SK-N-SH (cell line): ENCODE data around the gene ATG16L1. TPM values are rescaled to one million over a fixed set of nuclear protein-coding genes. Genes with fewer than 3 reads are reported as not detected.

Experiments
- CTCF ChIA-PET: fragments of 300-600, 350-600 bp; formaldehyde crosslinking; extraction: SDS; loops from one replicate; lab custom pipeline; 2021; lab: Yijun Ruan, JAX
- POLR2A ChIA-PET: fragments of 350-600 bp; sonication (Branson Sonifier 250); formaldehyde crosslinking; extraction: SDS; loops from one replicate; lab custom pipeline; 2020; ENCODE audit warnings: antibody characterized with exemption, inconsistent platforms; lab: Yijun Ruan, JAX
- DNase-seq: peaks from one replicate; pipeline ENCODE4 v3.0.0; 2012
- H2AFZ ChIP-seq: fragments of 200-600 bp; sonication (generic); 2 replicates; pipeline ENCODE4 v1.8.1; 2016; ENCODE audit warnings: antibody characterized with exemption, mild to moderate bottlenecking, low read depth
- H3F3A ChIP-seq: fragments of 200-600 bp; sonication (generic); replicated peaks from 2 replicates; pipeline ENCODE3; 2016; ENCODE audit warnings: antibody characterized with exemption, mild to moderate bottlenecking; ENCODE audit not compliant: insufficient read depth
- H3K27ac ChIP-seq, 2 experiments: fragments of 200-500 bp in 1 of 2; fragments of 200-600 bp in 1 of 2; sonication (Bioruptor generic) in 1 of 2; sonication (generic), shearing (Covaris generic) in 1 of 2; 2 replicates each; pipeline versions ENCODE4 v1.5.1 to v1.6.1; 2014 to 2016; ENCODE audit warnings: low read depth in 2 of 2, inconsistent platforms in 1 of 2, low read length in 1 of 2, mild to moderate bottlenecking in 1 of 2, mixed read lengths in 1 of 2
- H3K27me3 ChIP-seq: fragments of 200-600 bp; sonication (generic), shearing (Covaris generic); 2 replicates; pipeline ENCODE4 v1.6.1; 2016; ENCODE audit warnings: mixed run types; ENCODE audit not compliant: insufficient read depth
- H3K36me3 ChIP-seq, 2 experiments: fragments of 200-500 bp in 1 of 2; fragments of 200-600 bp in 1 of 2; sonication (Bioruptor generic) in 1 of 2; sonication (generic) in 1 of 2; replicated peaks in 1 of 2; 2 replicates each; pipeline versions ENCODE3 to v1.5.1; 2014 to 2016; ENCODE audit warnings: low read length in 1 of 2, mild to moderate bottlenecking in 1 of 2; ENCODE audit not compliant: insufficient read depth in 2 of 2, control insufficient read depth in 1 of 2
- H3K4me1 ChIP-seq, 2 experiments: fragments of 200-500 bp in 1 of 2; fragments of 200-600 bp in 1 of 2; sonication (Bioruptor generic) in 1 of 2; sonication (generic), shearing (Covaris generic) in 1 of 2; 2 replicates each; pipeline versions ENCODE4 v1.5.1 to v1.6.1; 2014 to 2016; ENCODE audit warnings: low read depth in 1 of 2, low read length in 1 of 2, mixed run types in 1 of 2; ENCODE audit not compliant: insufficient read depth in 2 of 2, control insufficient read depth in 1 of 2
- H3K4me2 ChIP-seq: fragments of 200-600 bp; sonication (generic), shearing (Covaris generic); 2 replicates; pipeline ENCODE4 v1.6.1; 2017; ENCODE audit warnings: mixed run types
- H3K4me3 ChIP-seq, 2 experiments: fragments of 200-500 bp in 1 of 2; fragments of 200-600 bp in 1 of 2; sonication (Bioruptor generic) in 1 of 2; sonication (generic), shearing (Covaris generic) in 1 of 2; 2 replicates each; pipeline versions ENCODE4 v1.5.1 to v1.8.1; 2014 to 2016; ENCODE audit warnings: low read depth in 2 of 2, inconsistent platforms in 1 of 2, low read length in 1 of 2, mild to moderate bottlenecking in 1 of 2, mixed read lengths in 1 of 2, moderate library complexity in 1 of 2
- H3K79me2 ChIP-seq: fragments of 200-600 bp; sonication (generic); 2 replicates; pipeline ENCODE4 v1.8.1; 2017; ENCODE audit warnings: mild to moderate bottlenecking; ENCODE audit not compliant: insufficient read depth
- H3K9ac ChIP-seq: fragments of 200-600 bp; sonication (generic); 2 replicates; pipeline ENCODE4 v1.6.1; 2017; ENCODE audit warnings: mixed run types
- H3K9me2 ChIP-seq: fragments of 200-600 bp; sonication (generic); 2 replicates; pipeline ENCODE4 v1.6.1; 2017; ENCODE audit warnings: mixed run types
- H3K9me3 ChIP-seq: fragments of 200-600 bp; sonication (generic); 2 replicates; pipeline ENCODE4 v1.6.1; 2017; ENCODE audit warnings: mixed run types, mild to moderate bottlenecking, moderate library complexity
- H4K20me1 ChIP-seq: fragments of 200-600 bp; sonication (generic); 2 replicates; pipeline ENCODE4 v1.6.1; 2017; ENCODE audit warnings: mild to moderate bottlenecking, mixed run types; ENCODE audit not compliant: insufficient read depth
- ELF1 ChIP-seq: IDR thresholded peaks from 2 replicates; pipeline ENCODE4 v1.4.0; 2012
- FOSL2 ChIP-seq: IDR thresholded peaks from 2 replicates; pipeline ENCODE4 v1.4.0; 2012; ENCODE audit warnings: low read depth, mild to moderate bottlenecking, moderate library complexity, borderline replicate concordance
- MXI1 ChIP-seq: IDR thresholded peaks from 2 replicates; pipeline ENCODE4 v1.6.1; 2012; ENCODE audit warnings: mild to moderate bottlenecking, low read depth, low read length, improper control_type of control experiment
- NFIC ChIP-seq: IDR thresholded peaks from 2 replicates; pipeline ENCODE4 v1.4.0; 2012; ENCODE audit warnings: borderline replicate concordance
- RFX5 ChIP-seq: IDR thresholded peaks from 2 replicates; pipeline ENCODE4 v1.6.1; 2012; ENCODE audit warnings: mild to moderate bottlenecking, improper control_type of control experiment, low read length
- RXRA ChIP-seq: IDR thresholded peaks from 2 replicates; pipeline ENCODE4 v1.4.0; 2012; ENCODE audit warnings: low read depth, mild to moderate bottlenecking, borderline replicate concordance
- TCF12 ChIP-seq: IDR thresholded peaks from 2 replicates; pipeline ENCODE4 v1.4.0; 2012
- TEAD4 ChIP-seq: IDR thresholded peaks from 2 replicates; pipeline ENCODE4 v1.4.0; 2012; ENCODE audit warnings: mild to moderate bottlenecking, borderline replicate concordance; ENCODE audit not compliant: insufficient read depth
- YY1 ChIP-seq: IDR thresholded peaks from 2 replicates; pipeline ENCODE4 v1.4.0; 2012; ENCODE audit warnings: low read depth, mild to moderate bottlenecking
- WGBS: methylation state at CpG from one replicate; pipeline ENCODE4 v1.1.6; 2017; ENCODE audit warnings: low lambda C conversion rate; 5-methylcytosine and 5-hydroxymethylcytosine counted together
- polyA plus RNA-seq, 3 experiments: library from polyadenylated mRNA; depleted of rRNA; stranded (reverse); fragments of >200 nt; gene quantifications; 2 replicates each; pipeline ENCODE4 v1.2.3, GENCODE V29; 2012
- TF ChIP-seq, protein P1 (sequence below): fragments of 200-600 bp; sonication (generic); IDR thresholded peaks from 2 replicates; pipeline ENCODE4 v1.6.1; 2017; ENCODE audit warnings: antibody characterized with exemption, mild to moderate bottlenecking, moderate library complexity
- TF ChIP-seq, protein P2 (sequence below): IDR thresholded peaks from 2 replicates; pipeline ENCODE4 v1.4.0; 2012; ENCODE audit warnings: low read depth, borderline replicate concordance
- TF ChIP-seq, protein P3 (sequence below): IDR thresholded peaks from 2 replicates; pipeline ENCODE4 v1.6.1; 2012; ENCODE audit warnings: mild to moderate bottlenecking, low read depth, low read length, moderate library complexity

ATG16L1 gene
- polyA plus RNA-seq, 1 of the 3 experiments (the other 2 are of a cell fraction), result 22.2 TPM

DNA sequence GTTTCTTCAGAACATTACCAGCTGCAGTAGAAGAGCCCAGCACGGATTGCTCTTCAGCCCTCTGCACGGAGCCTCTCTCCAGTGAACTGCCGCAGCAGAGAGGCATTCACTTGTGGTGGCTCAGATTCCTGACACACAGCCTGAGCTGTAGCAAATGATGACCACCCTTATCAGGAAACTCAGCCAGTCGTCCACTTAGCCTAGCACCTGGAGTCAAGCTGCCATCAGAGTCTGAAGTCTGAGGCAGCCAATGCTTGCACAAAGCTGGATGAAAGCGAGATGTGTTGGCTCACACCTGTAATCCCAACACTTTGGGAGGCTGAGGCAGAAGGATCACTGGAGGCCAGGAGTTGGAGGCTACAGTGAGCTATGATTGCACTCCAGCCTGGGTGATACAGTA is 44.4 kb downstream of the ATG16L1 start:
- TF ChIP-seq, protein P1, sequence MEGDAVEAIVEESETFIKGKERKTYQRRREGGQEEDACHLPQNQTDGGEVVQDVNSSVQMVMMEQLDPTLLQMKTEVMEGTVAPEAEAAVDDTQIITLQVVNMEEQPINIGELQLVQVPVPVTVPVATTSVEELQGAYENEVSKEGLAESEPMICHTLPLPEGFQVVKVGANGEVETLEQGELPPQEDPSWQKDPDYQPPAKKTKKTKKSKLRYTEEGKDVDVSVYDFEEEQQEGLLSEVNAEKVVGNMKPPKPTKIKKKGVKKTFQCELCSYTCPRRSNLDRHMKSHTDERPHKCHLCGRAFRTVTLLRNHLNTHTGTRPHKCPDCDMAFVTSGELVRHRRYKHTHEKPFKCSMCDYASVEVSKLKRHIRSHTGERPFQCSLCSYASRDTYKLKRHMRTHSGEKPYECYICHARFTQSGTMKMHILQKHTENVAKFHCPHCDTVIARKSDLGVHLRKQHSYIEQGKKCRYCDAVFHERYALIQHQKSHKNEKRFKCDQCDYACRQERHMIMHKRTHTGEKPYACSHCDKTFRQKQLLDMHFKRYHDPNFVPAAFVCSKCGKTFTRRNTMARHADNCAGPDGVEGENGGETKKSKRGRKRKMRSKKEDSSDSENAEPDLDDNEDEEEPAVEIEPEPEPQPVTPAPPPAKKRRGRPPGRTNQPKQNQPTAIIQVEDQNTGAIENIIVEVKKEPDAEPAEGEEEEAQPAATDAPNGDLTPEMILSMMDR, result no peak
- TF ChIP-seq NFIC, result no peak
- no peak for TF ChIP-seq TEAD4
- TF ChIP-seq YY1, result no peak
- TF ChIP-seq RXRA, result no peak
- TF ChIP-seq, protein P2, sequence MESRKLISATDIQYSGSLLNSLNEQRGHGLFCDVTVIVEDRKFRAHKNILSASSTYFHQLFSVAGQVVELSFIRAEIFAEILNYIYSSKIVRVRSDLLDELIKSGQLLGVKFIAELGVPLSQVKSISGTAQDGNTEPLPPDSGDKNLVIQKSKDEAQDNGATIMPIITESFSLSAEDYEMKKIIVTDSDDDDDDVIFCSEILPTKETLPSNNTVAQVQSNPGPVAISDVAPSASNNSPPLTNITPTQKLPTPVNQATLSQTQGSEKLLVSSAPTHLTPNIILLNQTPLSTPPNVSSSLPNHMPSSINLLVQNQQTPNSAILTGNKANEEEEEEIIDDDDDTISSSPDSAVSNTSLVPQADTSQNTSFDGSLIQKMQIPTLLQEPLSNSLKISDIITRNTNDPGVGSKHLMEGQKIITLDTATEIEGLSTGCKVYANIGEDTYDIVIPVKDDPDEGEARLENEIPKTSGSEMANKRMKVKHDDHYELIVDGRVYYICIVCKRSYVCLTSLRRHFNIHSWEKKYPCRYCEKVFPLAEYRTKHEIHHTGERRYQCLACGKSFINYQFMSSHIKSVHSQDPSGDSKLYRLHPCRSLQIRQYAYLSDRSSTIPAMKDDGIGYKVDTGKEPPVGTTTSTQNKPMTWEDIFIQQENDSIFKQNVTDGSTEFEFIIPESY, result no peak
- TF ChIP-seq FOSL2, result no peak
- no peak for TF ChIP-seq TCF12
- TF ChIP-seq RFX5, result no peak
- TF ChIP-seq, protein P3, sequence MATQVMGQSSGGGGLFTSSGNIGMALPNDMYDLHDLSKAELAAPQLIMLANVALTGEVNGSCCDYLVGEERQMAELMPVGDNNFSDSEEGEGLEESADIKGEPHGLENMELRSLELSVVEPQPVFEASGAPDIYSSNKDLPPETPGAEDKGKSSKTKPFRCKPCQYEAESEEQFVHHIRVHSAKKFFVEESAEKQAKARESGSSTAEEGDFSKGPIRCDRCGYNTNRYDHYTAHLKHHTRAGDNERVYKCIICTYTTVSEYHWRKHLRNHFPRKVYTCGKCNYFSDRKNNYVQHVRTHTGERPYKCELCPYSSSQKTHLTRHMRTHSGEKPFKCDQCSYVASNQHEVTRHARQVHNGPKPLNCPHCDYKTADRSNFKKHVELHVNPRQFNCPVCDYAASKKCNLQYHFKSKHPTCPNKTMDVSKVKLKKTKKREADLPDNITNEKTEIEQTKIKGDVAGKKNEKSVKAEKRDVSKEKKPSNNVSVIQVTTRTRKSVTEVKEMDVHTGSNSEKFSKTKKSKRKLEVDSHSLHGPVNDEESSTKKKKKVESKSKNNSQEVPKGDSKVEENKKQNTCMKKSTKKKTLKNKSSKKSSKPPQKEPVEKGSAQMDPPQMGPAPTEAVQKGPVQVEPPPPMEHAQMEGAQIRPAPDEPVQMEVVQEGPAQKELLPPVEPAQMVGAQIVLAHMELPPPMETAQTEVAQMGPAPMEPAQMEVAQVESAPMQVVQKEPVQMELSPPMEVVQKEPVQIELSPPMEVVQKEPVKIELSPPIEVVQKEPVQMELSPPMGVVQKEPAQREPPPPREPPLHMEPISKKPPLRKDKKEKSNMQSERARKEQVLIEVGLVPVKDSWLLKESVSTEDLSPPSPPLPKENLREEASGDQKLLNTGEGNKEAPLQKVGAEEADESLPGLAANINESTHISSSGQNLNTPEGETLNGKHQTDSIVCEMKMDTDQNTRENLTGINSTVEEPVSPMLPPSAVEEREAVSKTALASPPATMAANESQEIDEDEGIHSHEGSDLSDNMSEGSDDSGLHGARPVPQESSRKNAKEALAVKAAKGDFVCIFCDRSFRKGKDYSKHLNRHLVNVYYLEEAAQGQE, result no peak
- TF ChIP-seq ELF1, result no peak
- TF ChIP-seq MXI1, result no peak
- TF ChIP-seq, all 33 proteins: peak for 0
- Histone ChIP-seq H3K4me3 (no peak overlapping the region), H3K27me3 (no peaks in the 10 kb centered on the region), H3K4me2 (no peak overlapping the region), H4K20me1 (no peaks in the 10 kb centered on the region), H3K9me3 (no peaks in the 10 kb centered on the region), H3K27ac (no peak overlapping the region), H3K36me3 (peaks cover 11 to 52% of the 10 kb centered on the region in 2 experiments), H3K9ac (no peak overlapping the region), H2AFZ (no peak overlapping the region), H3K9me2 (no peaks in the 10 kb centered on the region), H3K79me2 (no peaks in the 10 kb centered on the region), H3F3A (no peaks in the 10 kb centered on the region), H3K4me1 (peaks cover 0 to 7% of the 10 kb centered on the region in 2 experiments; a peak in 1 of 4 replicates)
- CTCF ChIA-PET, result interaction anchor here (1.2 kb wide), 1 partner anchor 58 kb away, joined by 3 read pairs; no protein-coding TSS in a partner anchor
- WGBS, result 90% methylated on average over 5 of the region's 5 CpGs
- no peak for DNase-seq
- POLR2A ChIA-PET, result no interaction called here
